Putamen (tissue), 1 donor: ENCODE results near the gene UBE2QL1.
"Not testable (repeated sequence)": the region's sequence is repeated elsewhere in the genome, so short reads cannot be mapped to it uniquely, and the experiment has no call there.

Experiments used
- DNase-seq: peaks from one replicate; pipeline ENCODE4 v3.0.0-alpha.2; 2016; ENCODE audit warnings: low spot score

The UBE2QL1 gene

GRCh38 chr5:6497262-6497661 lies 48.6 kb downstream of the UBE2QL1 start:
- no peak for DNase-seq

GRCh38 chr5:6498968-6499367 lies 50.3 kb downstream of the UBE2QL1 start:
- DNase-seq: no peak

- DNase-seq: no peak
Observed at GRCh38 chr5:6501701-6502100, 53.0 kb downstream of the UBE2QL1 start.

GRCh38 chr5:6502421-6502820 lies 53.8 kb downstream of the UBE2QL1 start:
- DNase-seq: no peak

GRCh38 chr5:6503342-6503741 lies 54.7 kb downstream of the UBE2QL1 start:
- no peak for DNase-seq

- DNase-seq: no peak
Observed at GRCh38 chr5:6504677-6505415, 56.2 kb downstream of the UBE2QL1 start.

GRCh38 chr5:6505416-6505755 lies 56.7 kb downstream of the UBE2QL1 start:
- DNase-seq: no peak

- no peak for DNase-seq
Observed at GRCh38 chr5:6505783-6506557, 57.3 kb downstream of the UBE2QL1 start.

- DNase-seq: no peak
Observed at GRCh38 chr5:6506611-6507010, 58.0 kb downstream of the UBE2QL1 start.

- no peak for DNase-seq
Observed at GRCh38 chr5:6508931-6509330, 60.3 kb downstream of the UBE2QL1 start.

- no peak for DNase-seq
Observed at GRCh38 chr5:6510132-6510531, 61.5 kb downstream of the UBE2QL1 start.

- DNase-seq: no peak
Observed at GRCh38 chr5:6510973-6511372, 62.3 kb downstream of the UBE2QL1 start.

- not testable (repeated sequence) for DNase-seq
Observed at GRCh38 chr5:6515812-6516211, 67.2 kb downstream of the UBE2QL1 start.

GRCh38 chr5:6516823-6517222 lies 68.2 kb downstream of the UBE2QL1 start:
- no peak for DNase-seq

GRCh38 chr5:6517510-6517909 lies 68.9 kb downstream of the UBE2QL1 start:
- no peak for DNase-seq

GRCh38 chr5:6518298-6519057 lies 69.8 kb downstream of the UBE2QL1 start:
- no peak for DNase-seq

GRCh38 chr5:6520201-6520600 lies 71.5 kb downstream of the UBE2QL1 start:
- DNase-seq: no peak

GRCh38 chr5:6522331-6522730 lies 73.7 kb downstream of the UBE2QL1 start:
- no peak for DNase-seq

GRCh38 chr5:6522923-6523322 lies 74.3 kb downstream of the UBE2QL1 start:
- DNase-seq: no peak

GRCh38 chr5:6525422-6525821 lies 76.8 kb downstream of the UBE2QL1 start:
- DNase-seq: no peak

GRCh38 chr5:6525910-6526309 lies 77.3 kb downstream of the UBE2QL1 start:
- no peak for DNase-seq

- DNase-seq: no peak
Observed at GRCh38 chr5:6527749-6528455, 79.2 kb downstream of the UBE2QL1 start.
